HEK293T (cell line): ENCODE results near the gene UGT3A2.

Experiments used
- CTCF ChIA-PET: fragments of 350-600 bp; formaldehyde crosslinking; extraction: SDS; loops from one replicate; lab custom pipeline; 2021; ENCODE audit warnings: antibody characterized with exemption, inconsistent platforms; lab: Yijun Ruan, JAX
- POLR2A ChIA-PET: fragments of 350-600 bp; formaldehyde crosslinking; extraction: SDS; loops from one replicate; lab custom pipeline; 2020; ENCODE audit warnings: antibody characterized with exemption, inconsistent platforms; lab: Yijun Ruan, JAX
- DNase-seq: peaks from one replicate; pipeline ENCODE4 v3.0.0; 2012; ENCODE audit warnings: mixed read lengths; ENCODE audit errors: extremely low spot score
- ARNT ChIP-seq: fragments of 450-650 bp; IDR thresholded peaks from 2 replicates; pipeline ENCODE4 v1.6.1; 2017; ENCODE audit warnings: mild to moderate bottlenecking
- BHLHE40 ChIP-seq: fragments of 450-650 bp; IDR thresholded peaks from 2 replicates; pipeline ENCODE4 v1.6.1; 2016; ENCODE audit warnings: mild to moderate bottlenecking, moderate library complexity, borderline replicate concordance
- CTBP1 ChIP-seq: fragments of 450-650 bp; IDR thresholded peaks from 2 replicates; pipeline ENCODE4 v1.6.1; 2016; ENCODE audit warnings: borderline replicate concordance
- ELF4 ChIP-seq: fragments of 450-650 bp; IDR thresholded peaks from 2 replicates; pipeline ENCODE4 v1.6.1; 2017; ENCODE audit warnings: antibody characterized with exemption
- FOXA1 ChIP-seq: fragments of 450-650 bp; IDR thresholded peaks from 2 replicates; pipeline ENCODE4 v1.6.1; 2016; ENCODE audit warnings: mild to moderate bottlenecking
- FOXK2 ChIP-seq: fragments of 450-650 bp; IDR thresholded peaks from 2 replicates; pipeline ENCODE4 v1.6.1; 2016; ENCODE audit warnings: mild to moderate bottlenecking
- FOXM1 ChIP-seq: fragments of 450-650 bp; IDR thresholded peaks from 2 replicates; pipeline ENCODE4 v1.6.1; 2017; ENCODE audit warnings: mild to moderate bottlenecking, borderline replicate concordance
- HDGF ChIP-seq: fragments of 450-650 bp; IDR thresholded peaks from 2 replicates; pipeline ENCODE4 v1.6.1; 2017; ENCODE audit warnings: antibody characterized with exemption, borderline replicate concordance
- L3MBTL2 ChIP-seq: fragments of 450-650 bp; conservative IDR thresholded peaks from 2 replicates; pipeline ENCODE4 v1.6.1; 2016; ENCODE audit warnings: mild to moderate bottlenecking
- LEF1 ChIP-seq: fragments of 450-650 bp; IDR thresholded peaks from 2 replicates; pipeline ENCODE4 v1.6.1; 2017; ENCODE audit warnings: mild to moderate bottlenecking, borderline replicate concordance
- NFRKB ChIP-seq: fragments of 450-650 bp; IDR thresholded peaks from 2 replicates; pipeline ENCODE4 v1.6.1; 2016; ENCODE audit warnings: mild to moderate bottlenecking, moderate library complexity
- PKNOX1 ChIP-seq: fragments of 450-650 bp; IDR thresholded peaks from 2 replicates; pipeline ENCODE4 v1.6.1; 2016
- SP1 ChIP-seq: fragments of 450-650 bp; IDR thresholded peaks from 2 replicates; pipeline ENCODE4 v1.6.1; 2017
- SUZ12 ChIP-seq: fragments of 450-650 bp; IDR thresholded peaks from 2 replicates; pipeline ENCODE4 v1.6.1; 2016; ENCODE audit warnings: mild to moderate bottlenecking
- TARDBP ChIP-seq: fragments of 450-650 bp; IDR thresholded peaks from 2 replicates; pipeline ENCODE4 v1.6.1; 2016
- ZNF384 ChIP-seq: fragments of 450-650 bp; IDR thresholded peaks from 2 replicates; pipeline ENCODE4 v1.6.1; 2016

UGT3A2 gene

GRCh38 chr5:36017622-36018021 lies 49.1 kb downstream of the UGT3A2 start:
- ChIA-PET CTCF (no interaction called here), POLR2A (no interaction called here)
- DNase-seq, result no peak
- TF ChIP-seq ARNT (no peak), ELF4 (no peak), FOXK2 (no peak), PKNOX1 (no peak), FOXM1 (no peak), LEF1 (no peak), HDGF (no peak), SP1 (no peak), SUZ12 (no peak), FOXA1 (no peak)

GRCh38 chr5:36017004-36017403 lies 49.7 kb downstream of the UGT3A2 start:
- no peak for DNase-seq
- ChIA-PET POLR2A (no interaction called here), CTCF (no interaction called here)
- TF ChIP-seq SP1 (no peak), NFRKB (no peak), L3MBTL2 (no peak), LEF1 (no peak), FOXK2 (no peak), ARNT (no peak), FOXM1 (no peak), ZNF384 (no peak), ELF4 (no peak)

- ChIA-PET POLR2A (no interaction called here), CTCF (no interaction called here)
- no peak for DNase-seq
- TF ChIP-seq ZNF384 (no peak), NFRKB (no peak), FOXM1 (no peak), FOXA1 (no peak), PKNOX1 (no peak), BHLHE40 (no peak), TARDBP (no peak), L3MBTL2 (no peak), SUZ12 (no peak), FOXK2 (no peak), LEF1 (no peak), ELF4 (no peak), ARNT (no peak), CTBP1 (no peak), HDGF (no peak), SP1 (no peak)
Measured at GRCh38 chr5:36013182-36013581, 53.5 kb downstream of the UGT3A2 start.

GRCh38 chr5:36009698-36010097 lies 57.0 kb downstream of the UGT3A2 start:
- no peak for TF ChIP-seq ARNT
- TF ChIP-seq LEF1, result no peak
- no peak for TF ChIP-seq HDGF
- no peak for TF ChIP-seq NFRKB
- TF ChIP-seq L3MBTL2, result no peak
- no peak for TF ChIP-seq BHLHE40
- no peak for TF ChIP-seq FOXA1
- no peak for TF ChIP-seq ZNF384
- TF ChIP-seq CTBP1, result no peak
- TF ChIP-seq FOXM1, result no peak
- no peak for TF ChIP-seq SUZ12
- no peak for TF ChIP-seq ELF4
- no peak for TF ChIP-seq TARDBP
- no peak for TF ChIP-seq PKNOX1
- no peak for TF ChIP-seq FOXK2
- no peak for TF ChIP-seq SP1
- ChIA-PET CTCF (no interaction called here), POLR2A (no interaction called here)
- no peak for DNase-seq

- no peak for DNase-seq
- ChIA-PET CTCF (no interaction called here), POLR2A (no interaction called here)
- TF ChIP-seq ELF4 (no peak), NFRKB (no peak), LEF1 (no peak), FOXM1 (no peak), SUZ12 (no peak), SP1 (no peak), BHLHE40 (no peak)
Measured at GRCh38 chr5:36007366-36007765, 59.3 kb downstream of the UGT3A2 start.

GRCh38 chr5:36006163-36006562 lies 60.5 kb downstream of the UGT3A2 start:
- CTCF ChIA-PET, result no interaction called here
- no peak for TF ChIP-seq SUZ12
- no peak for TF ChIP-seq PKNOX1
- no peak for TF ChIP-seq ZNF384
- no peak for TF ChIP-seq ARNT
- no peak for TF ChIP-seq FOXA1
- no peak for TF ChIP-seq FOXM1
- TF ChIP-seq CTBP1, result no peak
- no peak for TF ChIP-seq HDGF
- no peak for TF ChIP-seq SP1
- TF ChIP-seq FOXK2, result no peak
- no peak for TF ChIP-seq NFRKB
- POLR2A ChIA-PET, result no interaction called here
- DNase-seq, result no peak
